GM21825 (cell line): ENCODE data around the gene MON2.
"Not testable (repeated sequence)": the region's sequence is repeated elsewhere in the genome, so short reads cannot be mapped to it uniquely, and the experiment has no call there.

Experiments used
- ATAC-seq: cut with Tn5 transposase; IDR thresholded peaks from one replicate; pipeline ENCODE4 v1.9.1; 2021; ENCODE audit warnings: mild to moderate bottlenecking, moderate library complexity; ENCODE audit not compliant: unreplicated experiment

The MON2 gene

DNA sequence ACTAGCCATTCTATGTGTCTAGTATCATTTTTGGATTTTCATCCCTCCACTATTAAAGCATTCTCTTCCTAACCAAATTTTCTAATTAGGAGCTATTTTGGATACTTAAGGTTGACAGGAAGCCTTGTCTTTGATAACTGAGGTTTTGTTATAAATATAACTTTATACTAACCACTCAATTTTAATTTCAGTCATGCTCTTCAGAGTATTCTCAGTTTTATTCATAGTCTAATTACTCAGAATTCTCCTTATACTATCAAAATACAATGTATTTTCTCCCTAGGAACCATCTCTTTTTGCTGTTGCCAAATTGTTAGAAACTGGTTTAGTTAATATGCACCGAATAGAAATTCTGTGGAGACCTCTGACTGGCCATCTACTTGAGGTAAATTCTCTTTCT, 76.2 kb downstream of the MON2 start:
- ATAC-seq = no peak

DNA sequence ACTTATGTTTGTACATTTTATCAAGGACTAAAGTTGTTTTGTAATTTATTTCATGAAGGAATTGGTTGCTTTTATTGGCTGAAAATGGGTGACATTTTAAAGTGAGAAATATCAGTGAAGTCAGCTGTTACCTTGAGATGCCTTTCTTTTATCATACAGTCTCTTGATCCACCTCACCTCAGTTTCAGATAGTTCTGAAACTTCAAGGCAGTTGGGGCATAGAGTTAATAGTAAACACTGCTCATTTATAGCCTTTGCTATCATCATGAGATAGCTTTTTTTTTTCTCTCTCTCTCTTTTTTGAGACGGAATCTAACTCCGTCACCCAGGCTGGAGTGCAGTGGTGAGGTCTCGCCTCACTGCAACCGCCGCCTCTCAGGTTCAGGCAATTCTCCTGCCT, 76.7 kb downstream of the MON2 start:
- no peak for ATAC-seq

DNA sequence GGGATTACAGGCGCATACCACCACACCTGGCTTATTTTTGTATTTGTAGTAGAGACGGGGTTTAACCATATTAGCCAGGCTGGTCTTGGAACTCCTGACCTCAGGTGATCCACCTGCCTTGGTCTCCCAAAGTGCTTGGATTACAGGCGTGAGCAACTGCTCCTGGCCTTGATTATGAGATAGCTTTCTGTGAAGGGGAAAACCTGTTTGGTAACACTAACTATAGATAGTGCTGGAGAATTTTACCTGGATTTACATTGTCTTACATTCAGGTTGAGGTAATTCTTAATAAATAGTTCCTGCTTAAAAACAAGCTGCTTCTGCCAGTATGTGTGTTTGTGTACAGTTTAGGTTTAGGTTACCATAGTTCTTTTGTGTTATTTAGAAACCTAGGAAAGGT, 77.1 kb downstream of the MON2 start:
- ATAC-seq = no peak

DNA sequence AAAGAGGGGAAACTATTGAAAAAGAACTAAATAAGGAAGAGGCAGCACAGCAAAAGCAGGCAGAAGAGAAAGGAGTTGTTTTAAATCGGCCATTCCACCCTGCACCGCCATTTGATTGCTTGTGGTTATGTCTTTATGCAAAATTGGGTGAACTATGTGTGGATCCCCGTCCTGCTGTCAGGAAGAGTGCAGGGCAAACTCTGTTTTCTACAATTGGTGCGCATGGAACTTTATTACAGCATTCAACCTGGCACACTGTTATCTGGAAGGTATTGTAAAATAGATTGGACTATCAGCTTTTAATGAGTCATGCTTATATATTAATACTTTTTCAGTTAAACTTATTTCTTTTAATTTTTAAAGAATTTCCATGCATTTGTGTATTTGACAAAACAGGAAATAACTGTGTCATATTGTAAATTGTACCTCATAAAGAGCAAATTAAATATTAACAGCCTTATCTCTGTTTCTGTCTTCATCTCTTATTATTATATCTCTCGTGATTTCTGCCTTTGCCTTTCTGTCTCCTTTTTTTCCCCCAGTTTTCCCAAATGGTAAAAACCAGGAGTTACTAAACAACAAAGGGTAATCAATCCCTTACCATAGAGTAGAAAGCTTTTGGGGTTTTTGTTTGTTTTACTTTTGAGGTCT, 86.4 kb downstream of the MON2 start:
- no peak for ATAC-seq

DNA sequence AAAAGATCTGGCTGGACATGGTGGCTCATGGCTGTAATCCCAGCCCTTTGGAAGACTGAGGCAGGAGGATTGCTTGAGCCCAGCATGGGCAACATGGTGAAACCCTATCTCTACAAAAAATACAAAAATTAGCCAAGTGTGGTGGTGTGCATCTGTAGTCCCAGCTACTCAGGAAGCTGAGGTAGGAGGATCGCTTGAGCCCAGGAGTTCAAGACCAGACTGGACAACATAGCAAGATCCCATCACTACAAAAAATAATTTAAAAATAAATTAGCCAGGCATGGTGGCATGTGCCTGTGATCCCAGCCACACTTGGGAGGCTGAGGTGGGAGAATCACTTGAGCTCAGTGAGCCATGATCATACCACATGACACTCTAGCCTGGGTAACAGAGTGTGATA, 92.7 kb downstream of the MON2 start:
- ATAC-seq = not testable (repeated sequence)

DNA sequence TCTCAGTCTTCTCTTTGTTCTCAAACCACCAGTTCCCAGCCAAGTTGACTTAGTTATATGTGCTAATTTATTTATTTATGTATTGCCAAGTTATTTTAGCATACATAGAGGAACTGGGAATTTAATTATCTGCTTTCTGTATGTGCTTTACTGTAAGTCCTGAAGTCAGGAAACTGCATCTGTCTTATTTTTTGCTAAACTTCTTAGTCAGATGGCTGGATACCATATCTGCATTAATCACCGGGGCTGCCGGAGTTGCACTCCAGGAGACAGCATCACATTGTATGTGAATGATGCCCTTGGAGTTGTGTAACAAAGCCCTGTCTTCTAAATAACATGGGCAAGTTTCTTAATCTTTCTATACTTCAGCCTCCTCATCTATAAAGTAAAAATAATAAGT, 96.2 kb downstream of the MON2 start:
- ATAC-seq = no peak

DNA sequence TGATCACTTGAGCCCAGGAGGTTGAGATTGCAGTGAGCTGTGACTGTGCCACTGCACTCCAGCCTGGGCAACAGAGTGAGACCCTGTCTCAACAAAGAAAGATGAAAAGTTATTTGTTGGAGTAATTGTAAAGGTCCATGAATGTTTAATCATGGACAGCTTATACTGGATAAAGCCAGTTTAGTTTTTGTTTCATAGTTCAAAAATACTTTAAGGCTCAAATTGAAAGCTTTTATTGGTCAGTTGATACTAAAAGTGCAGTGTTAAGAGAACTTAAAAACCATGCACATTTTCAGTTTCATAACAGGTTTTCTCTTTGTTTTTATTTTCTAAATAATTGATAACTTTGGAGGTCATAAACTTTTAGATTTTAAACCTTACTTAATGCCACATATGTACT, 108.4 kb downstream of the MON2 start:
- ATAC-seq = no peak

DNA sequence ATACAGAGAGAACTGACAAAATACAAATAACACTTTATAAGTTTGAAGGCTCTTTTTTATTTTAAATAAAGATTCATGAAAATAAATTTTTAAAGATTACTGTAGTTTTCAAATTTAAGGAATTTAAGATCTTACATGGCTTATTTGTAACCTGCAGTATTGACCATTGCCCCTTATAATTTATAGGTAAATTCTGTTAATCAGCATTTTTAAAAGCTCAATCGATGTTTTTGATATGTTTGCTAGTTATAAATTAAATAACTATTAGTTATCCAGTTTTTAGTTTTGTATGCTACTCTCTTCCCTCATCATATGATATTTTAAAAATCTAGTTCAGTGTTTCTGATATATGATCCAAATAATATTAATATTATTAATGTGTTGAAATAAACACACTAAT, 109.9 kb downstream of the MON2 start:
- no peak for ATAC-seq

DNA sequence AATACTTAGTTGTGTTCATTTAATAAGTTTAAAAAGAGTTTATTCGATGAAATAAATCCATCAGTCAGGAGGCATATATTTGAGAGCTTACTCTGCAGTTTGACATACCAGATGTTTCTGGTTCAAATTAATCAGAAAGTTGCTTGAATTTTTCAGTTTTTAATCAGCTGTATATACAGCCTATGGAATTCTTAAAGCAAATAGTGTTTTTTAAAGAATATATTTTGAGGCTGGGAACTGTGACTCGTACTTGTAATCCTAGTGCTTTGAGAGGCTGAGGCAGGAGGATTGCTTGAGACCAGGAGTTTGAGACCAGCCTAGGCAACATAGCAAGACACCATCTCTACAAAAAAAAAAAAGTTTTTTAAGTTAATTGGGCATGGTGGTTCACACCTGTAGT, 112.1 kb downstream of the MON2 start:
- no peak for ATAC-seq

DNA sequence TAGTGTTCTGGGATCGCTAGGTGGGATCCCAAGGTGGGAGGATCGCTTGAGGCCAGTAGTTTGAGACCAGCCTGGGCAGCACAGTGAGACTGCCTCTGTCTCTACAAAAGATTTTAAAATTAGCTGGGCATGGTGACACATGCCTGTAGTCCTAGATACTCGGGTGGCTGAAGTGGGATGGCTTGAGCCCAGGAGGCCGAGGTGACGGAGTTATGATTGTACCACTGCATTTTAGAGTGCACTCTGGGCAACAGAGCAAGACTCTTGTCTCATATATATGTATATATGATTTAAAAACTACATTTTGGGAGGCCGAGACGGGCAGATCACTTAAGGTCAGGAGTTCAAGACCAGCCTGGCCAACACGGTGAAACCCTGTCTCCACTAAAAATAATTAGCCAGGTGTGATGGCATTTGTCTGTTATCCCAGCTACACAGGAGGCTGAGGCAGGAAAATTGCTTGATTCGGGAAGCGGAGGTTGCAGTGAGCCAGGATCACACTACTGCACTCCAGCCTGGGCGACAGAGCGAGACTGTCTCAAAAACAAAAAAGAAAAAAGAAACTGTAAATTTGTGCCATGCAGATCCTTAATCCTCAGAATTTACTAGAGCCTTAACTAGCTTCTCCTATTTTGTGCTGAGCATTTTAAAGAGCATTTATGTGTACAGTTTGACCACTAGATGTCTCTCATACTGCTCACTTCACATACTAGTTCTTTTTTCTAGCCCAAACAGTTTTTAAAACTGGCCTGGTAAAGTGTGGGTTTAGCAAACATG, 114.8 kb downstream of the MON2 start:
- ATAC-seq = no peak

DNA sequence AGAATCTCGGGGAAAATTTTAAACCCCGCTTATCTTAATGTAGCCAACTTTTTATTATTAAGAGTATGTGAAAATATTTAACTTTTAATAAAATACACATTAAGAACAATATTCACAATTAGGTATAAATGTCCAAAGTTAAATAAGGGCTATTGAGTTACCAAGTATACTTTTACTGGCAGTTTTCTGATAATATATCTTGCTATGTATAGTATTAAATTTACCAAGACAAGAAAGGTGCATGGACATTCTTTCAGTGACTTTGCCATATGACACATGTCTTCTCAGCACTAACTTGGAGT, 115.4 kb downstream of the MON2 start:
- no peak for ATAC-seq

DNA sequence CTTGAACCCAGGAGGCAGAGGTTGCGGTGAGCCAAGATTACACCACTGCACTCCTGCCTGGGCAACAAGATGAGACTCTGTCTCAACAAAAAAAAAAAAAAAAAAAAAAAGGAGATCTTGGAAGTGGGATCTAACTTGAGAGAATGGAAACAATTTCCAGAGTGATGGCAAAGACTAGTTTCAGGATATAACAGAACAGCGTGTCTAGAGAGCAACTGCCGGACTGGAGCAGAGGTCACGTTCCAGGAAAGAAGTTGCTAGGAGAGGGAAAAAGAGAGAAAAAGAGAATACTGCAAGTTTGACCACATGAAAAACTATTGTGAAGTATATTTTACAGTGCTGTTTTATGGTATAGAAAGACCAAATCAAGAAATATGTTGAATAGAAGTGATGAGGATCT, 118.0 kb downstream of the MON2 start:
- ATAC-seq = no peak

DNA sequence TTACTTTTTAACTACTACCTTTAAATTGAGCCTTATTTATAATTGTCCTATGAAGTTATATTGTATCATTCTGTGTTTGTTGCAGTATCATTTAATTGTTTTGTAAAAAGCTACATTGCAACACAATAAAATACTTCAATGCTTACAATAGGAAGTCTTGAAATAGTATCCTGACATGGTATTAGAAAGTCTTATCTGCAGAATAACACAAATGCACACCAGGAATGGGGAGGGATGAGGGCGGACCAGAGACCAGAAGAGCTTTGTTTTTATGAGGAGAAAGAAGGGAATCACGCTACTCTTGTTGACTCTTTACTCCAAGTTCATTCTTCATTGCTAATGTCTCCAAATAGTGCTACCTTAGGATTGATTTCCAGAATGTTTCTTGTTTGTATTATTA, 120.2 kb downstream of the MON2 start:
- no peak for ATAC-seq

DNA sequence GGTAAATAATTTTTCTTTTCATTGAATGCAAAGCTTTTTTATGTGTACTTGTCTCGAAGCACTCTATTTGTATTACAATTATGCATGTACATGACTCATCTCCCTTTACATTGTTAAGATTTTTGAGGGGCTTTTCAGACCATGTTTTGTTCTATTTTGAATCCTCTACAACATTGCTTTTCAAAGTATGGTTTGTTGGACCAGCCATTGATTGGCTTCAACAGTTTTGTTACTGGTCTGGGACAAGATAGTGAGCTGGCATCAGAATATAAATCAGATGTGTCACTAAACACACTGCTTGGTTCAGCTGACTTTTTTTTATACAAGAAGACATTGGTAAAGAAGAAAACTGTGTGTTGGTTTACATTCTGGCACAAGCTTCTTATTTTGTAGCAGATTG, 122.3 kb downstream of the MON2 start:
- no peak for ATAC-seq

DNA sequence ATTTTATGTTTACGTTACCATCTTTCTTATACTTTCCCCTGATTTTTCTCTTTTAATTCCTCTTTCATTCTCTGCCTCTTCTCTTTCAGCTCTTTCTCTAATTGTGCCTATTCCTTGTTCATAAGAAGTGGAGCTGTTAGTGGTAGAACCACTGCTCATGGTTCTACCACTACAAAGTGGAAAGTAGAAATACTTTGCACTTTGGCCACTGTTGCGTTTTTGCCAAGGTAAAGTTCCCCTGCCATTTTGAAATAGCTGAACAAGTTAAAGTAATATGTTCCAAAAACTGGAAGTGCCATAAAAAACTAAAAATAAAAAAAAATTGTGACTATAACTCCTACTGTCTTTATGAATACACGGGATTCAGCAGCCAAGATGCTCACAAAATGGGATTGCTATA, 130.6 kb downstream of the MON2 start:
- ATAC-seq = no peak

DNA sequence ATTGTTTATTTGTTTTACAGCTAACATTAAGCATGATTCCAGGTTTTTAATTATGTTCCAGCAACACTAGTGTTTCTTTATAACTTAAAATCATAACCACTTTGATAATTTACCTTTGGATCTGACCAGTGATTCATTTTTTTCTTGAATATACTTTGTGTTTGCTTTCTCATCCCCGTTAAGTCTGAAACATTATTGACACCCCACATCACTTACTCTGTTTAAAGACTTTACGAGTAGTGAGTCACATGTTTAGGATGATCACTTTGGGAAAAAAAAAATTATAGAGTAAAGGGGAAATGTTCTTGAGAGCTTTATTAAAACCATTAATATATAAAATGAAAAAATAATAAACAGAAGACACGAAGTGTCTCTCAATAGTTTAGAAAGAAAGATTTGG, 132.2 kb downstream of the MON2 start:
- no peak for ATAC-seq

DNA sequence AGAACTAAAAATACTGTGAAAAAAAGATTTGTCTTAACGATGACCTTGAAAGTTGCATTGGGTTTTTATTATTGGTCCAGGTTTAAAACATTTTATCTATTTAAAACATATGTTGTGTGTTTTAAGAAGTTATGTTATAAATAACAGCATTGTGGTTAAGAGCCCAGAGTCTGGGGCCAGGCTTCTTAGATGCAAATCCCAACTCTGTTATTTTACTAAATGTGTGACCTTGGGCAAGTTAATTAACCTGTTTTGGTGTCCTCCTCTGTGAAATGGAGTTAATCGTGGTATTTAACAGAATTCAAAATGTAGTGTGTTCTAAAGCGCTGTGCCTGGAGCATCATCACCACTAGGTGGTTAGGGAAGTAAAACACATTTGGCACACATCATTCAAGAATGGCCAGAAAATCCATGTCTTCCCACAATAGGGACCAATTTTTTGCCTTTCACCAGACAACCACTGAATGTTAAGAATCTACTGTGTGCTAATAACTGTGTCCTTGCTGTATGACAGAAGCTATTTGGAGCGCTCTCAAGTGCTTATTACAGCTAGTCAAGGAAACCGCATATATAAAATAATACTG, 133.3 kb downstream of the MON2 start:
- no peak for ATAC-seq

DNA sequence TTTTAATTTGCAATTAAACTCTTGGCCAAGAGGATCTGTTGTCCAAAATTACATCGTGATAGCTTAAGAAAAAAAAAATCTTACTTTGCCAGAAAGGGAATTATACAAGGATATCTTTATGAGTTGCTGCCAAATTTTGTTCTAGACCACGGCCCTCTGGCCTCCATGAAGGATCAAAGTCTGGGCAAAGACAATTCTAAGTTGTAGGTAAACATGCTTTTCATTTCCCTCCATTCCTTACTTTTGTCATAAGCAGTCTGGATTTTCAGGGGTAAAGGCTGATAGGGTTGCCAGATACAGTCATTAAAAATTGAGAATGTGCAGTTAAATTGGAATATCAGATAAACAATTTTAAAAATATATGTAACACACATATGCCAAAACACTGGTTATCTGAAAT, 135.1 kb downstream of the MON2 start:
- ATAC-seq = no peak

DNA sequence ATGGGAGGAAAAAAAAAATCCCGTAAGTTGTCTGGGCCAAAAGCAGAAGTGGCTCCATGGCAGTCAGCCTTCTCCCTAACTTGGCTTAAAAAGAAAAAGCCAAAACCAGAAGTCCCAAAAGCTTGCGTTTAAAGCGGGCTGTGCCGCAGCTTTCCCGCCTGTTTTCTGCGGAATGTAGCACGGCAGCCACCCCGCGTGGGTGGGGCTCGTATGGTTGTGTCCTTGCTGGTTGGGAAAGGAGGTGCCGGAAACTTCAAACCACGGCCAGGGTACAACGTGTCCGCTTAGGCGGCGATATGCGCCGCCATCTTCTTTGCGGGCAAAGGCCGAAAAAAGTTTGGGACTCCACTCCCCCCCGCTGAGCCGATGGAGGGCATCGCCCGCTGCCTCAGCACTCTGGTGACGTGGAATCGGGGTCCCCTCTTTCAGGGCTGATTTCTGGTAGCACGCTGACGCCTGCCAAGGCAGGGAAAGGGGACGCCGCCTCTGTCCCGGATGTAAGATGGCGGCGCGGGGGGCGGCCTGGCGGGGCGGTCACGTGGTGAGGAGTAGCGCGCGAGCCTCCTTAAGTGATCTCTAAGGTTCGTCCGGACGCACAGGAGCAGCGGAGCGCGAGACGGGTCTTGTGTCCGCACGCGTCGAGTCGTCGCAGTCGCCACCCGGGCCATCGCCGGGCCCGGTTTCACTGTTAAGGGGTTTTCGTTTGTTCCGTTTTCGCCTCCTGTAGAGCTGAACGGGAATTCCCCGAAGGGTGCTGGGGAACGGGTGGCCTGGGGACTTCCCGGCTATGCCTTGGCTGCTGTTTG, 135.8 kb downstream of the MON2 start:
- ATAC-seq = peak; percentile 65

DNA sequence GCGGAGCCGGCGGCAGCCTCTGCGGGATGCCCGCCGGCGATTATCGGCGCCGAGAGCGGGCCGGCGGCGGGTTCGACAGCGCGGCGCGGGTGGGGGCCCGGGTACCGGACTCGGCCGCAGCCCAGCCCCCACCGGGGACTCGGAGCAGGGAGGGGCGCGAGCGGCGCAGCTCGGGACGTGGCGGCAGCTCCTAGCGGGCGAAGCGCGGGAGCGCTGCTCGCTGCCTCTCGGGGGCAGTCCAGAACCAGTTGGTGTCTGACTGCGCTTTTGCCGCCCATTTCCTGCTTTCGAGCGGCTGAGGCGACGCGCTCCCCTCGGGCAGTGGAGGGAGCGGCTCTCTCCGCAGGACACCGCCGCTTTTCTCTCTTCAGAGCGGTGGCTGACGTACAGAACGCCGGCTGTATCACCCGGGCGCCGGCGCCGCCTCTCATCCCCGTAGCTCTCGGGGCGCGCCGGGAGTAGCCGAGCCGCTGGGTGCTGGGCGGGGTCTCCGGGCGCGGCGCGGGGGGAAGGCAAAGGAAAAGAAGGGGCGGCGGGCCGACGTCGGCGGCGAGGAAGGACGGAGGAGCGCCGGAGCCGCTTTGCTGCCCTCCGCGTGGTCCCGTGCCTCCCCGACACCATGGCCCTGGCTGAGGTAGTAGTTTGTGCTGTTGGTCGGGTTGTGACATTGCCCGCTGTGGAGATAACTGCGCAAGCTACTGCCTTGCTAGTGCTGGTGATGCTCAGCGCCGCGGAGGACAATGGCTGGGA, 136.6 kb downstream of the MON2 start:
- peak; percentile 69 for ATAC-seq

DNA sequence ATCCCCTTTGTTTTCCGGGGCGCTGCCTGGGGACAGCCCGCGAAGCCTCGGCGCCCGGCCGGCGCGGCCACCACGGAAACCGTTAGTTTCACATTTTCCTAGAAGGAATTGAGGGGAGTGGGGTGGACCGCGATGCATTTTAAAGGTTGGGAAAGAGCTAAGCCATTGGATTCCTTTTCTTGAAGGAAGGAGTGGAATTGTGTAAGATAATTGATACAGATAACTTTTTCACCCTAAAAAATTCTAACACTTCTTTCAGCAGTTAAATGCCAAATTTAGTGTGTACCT, 137.1 kb downstream of the MON2 start:
- no peak for ATAC-seq
